ENCODE data around the gene MORN1.

MORN1 gene

GRCh38 chr1:2341706-2342383 lies 49.5 kb downstream of the MORN1 start:
- no peak overlapping the region for H3K4me3 ChIP-seq (replicated peaks; ENCODE audit: low read depth, low read length)
- DNase-seq (ENCODE audit: low read depth): no peak
- no peak for TF ChIP-seq CTCF (IDR thresholded peaks at IDR 0.05; ENCODE audit: low read length, missing control alignments)

GRCh38 chr1:2340918-2341254 lies 50.5 kb downstream of the MORN1 start:
- no peak for TF ChIP-seq CTCF (IDR thresholded peaks at IDR 0.05; ENCODE audit: low read length, missing control alignments)
- DNase-seq (ENCODE audit: low read depth): no peak
- no peak overlapping the region for H3K4me3 ChIP-seq (replicated peaks; ENCODE audit: low read depth, low read length)

- no peak for TF ChIP-seq CTCF (IDR thresholded peaks at IDR 0.05; ENCODE audit: low read length, missing control alignments)
- H3K4me3 ChIP-seq (replicated peaks; ENCODE audit: low read depth, low read length): no peak overlapping the region
Observed at GRCh38 chr1:2340086-2340917, 51.1 kb downstream of the MORN1 start.

GRCh38 chr1:2339206-2340085 lies 51.9 kb downstream of the MORN1 start:
- H3K4me3 ChIP-seq (replicated peaks; ENCODE audit: low read depth, low read length): no peak overlapping the region
- no peak for DNase-seq (ENCODE audit: low read depth)
- no peak for TF ChIP-seq CTCF (IDR thresholded peaks at IDR 0.05; ENCODE audit: low read length, missing control alignments)

More at GRCh38 chr1:2340086-2340917, 51.1 kb downstream of the MORN1 start:
- DNase-seq (ENCODE audit: low read depth): no peak

GRCh38 chr1:2337501-2337900 lies 53.9 kb downstream of the MORN1 start:
- no peak for DNase-seq (ENCODE audit: low read depth)
- H3K4me3 ChIP-seq (replicated peaks; ENCODE audit: low read depth, low read length): no peak overlapping the region
- TF ChIP-seq CTCF (IDR thresholded peaks at IDR 0.05; ENCODE audit: low read length, missing control alignments): no peak

- DNase-seq (ENCODE audit: low read depth): no peak
Observed at GRCh38 chr1:2337081-2337480, 54.3 kb downstream of the MORN1 start.

More at GRCh38 chr1:2337081-2337480, 54.3 kb downstream of the MORN1 start:
- no peak overlapping the region for H3K4me3 ChIP-seq (replicated peaks; ENCODE audit: low read depth, low read length)
- TF ChIP-seq CTCF (IDR thresholded peaks at IDR 0.05; ENCODE audit: low read length, missing control alignments): no peak
